Chondrocyte (in vitro differentiated cells): ENCODE results near the gene DDN. TPM values are rescaled to one million over a fixed set of nuclear protein-coding genes. Genes with fewer than 3 reads are reported as not detected.

ENCODE experiments used
- DNase-seq: peaks from one replicate; pipeline ENCODE4 v3.0.0; 2021; ENCODE audit warnings: mixed read lengths, low spot score
- H3K27ac Mint-ChIP-seq: one replicate; pipeline ENCODE4 v1.8.0; 2021; ENCODE audit warnings: mild to moderate bottlenecking, moderate library complexity, mixed read lengths; ENCODE audit not compliant: unreplicated experiment
- H3K27me3 Mint-ChIP-seq: 2 replicates; pipeline ENCODE4 v1.8.0; 2021; ENCODE audit warnings: low read depth, mixed read lengths
- H3K36me3 Mint-ChIP-seq: 2 replicates; pipeline ENCODE4 v1.8.0; 2021; ENCODE audit warnings: low read depth, mixed read lengths
- H3K4me1 Mint-ChIP-seq: 2 replicates; pipeline ENCODE4 v1.8.0; 2021; ENCODE audit warnings: low read depth, mild to moderate bottlenecking, mixed read lengths
- H3K4me3 Mint-ChIP-seq: one replicate; pipeline ENCODE4 v1.8.0; 2021; ENCODE audit warnings: mild to moderate bottlenecking, moderate library complexity, mixed read lengths; ENCODE audit not compliant: unreplicated experiment
- H3K9me3 Mint-ChIP-seq: 2 replicates; pipeline ENCODE4 v1.8.0; 2021; ENCODE audit warnings: low read depth, mixed read lengths
- CTCF ChIP-seq: fragments of 200-600 bp; sonication (generic); IDR thresholded peaks from 2 replicates; pipeline ENCODE4 v1.5.0; 2021; ENCODE audit warnings: antibody characterized with exemption, mild to moderate bottlenecking, moderate library complexity
- total RNA-seq: library from RNA; stranded (reverse); gene quantifications from 3 replicates; pipeline ENCODE4 v1.2.1, GENCODE V29; 2021

The DDN gene
- total RNA-seq, 1 donor from 2014 or later: 0.72 TPM

DNA sequence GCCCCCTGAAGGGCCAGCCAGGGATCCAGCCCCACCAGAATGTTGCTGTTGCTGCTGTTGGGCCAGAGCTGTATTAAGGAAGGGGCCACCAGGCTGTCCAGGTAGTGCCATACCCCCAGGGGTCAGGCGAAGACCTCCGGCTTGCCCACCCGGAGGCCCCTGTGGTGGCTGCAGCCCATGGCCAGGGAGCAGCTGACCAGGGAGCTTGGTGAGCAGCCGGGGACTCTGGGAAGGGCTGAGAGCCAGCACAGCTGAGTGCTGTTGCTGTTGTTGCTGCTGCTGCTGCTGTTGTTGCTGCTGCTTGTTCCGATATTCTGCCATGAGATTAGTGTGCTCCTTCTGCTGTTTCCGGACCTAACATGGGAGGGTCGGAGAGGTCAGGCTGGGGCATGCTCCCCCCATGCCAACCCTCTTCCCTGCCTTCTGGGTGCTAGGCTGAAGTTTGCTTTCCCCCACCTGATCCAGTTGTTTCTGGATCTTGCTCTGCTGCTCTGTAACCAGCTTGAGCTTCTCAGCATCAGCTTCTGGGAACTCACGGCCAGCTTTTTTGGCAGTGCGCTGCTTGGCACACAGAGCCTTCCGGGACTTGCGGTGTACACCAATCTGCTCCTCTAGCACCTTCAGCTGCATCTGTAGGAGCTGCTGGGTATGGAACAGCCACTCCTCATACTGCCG lies 34.6 kb upstream of the DDN start:
- peaks cover 28% of the 10 kb centered on the region for H3K36me3 Mint-ChIP-seq
- DNase-seq: peak; percentile 44
- no peak overlapping the region for H3K27ac Mint-ChIP-seq
- no peak for TF ChIP-seq CTCF
- H3K4me3 Mint-ChIP-seq: no peak overlapping the region
- no peaks in the 10 kb centered on the region for H3K9me3 Mint-ChIP-seq
- H3K27me3 Mint-ChIP-seq: no peaks in the 10 kb centered on the region
- H3K4me1 Mint-ChIP-seq: no peaks in the 10 kb centered on the region

DNA sequence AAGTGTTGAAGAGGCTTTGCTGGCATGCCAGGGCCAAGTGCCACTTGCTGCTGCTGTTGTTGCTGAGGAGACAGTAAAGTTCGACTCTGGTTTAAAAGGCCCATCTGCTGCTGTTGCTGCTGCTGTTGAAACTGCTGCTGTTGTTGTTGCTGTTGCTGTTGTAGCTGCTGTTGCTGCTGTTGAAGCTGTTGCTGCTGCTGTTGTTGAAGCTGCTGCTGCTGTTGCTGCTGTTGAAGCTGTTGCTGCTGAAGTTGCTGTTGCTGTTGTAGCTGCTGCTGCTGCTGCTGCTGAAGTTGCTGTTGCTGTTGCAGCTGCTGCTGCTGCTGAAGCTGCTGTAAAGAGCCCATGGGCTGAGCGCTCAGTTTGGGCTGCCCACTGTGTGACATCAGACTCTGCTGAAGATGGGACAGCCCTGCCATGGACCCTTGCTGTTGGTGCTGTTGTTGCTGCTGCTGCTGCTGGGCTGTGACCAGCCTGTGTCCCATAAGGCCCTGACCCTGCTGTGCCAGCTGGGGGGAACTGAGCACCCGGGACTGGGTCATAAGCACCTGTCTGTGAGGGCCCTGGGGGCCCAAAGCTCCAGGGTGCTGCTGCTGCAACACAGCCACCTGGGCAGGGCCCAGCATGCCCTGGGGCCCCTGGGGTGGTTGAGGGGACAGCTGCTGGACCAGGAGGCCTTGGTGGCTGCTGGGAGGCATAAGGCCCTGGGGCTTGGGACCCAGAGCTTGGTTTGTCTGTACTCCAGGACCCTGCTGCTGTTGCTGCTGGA lies 33.7 kb upstream of the DDN start:
- H3K4me3 Mint-ChIP-seq: no peak overlapping the region
- H3K4me1 Mint-ChIP-seq: no peaks in the 10 kb centered on the region
- H3K36me3 Mint-ChIP-seq: peaks cover 28% of the 10 kb centered on the region
- no peak for DNase-seq
- no peak for TF ChIP-seq CTCF
- H3K27ac Mint-ChIP-seq: no peak overlapping the region
- H3K27me3 Mint-ChIP-seq: no peaks in the 10 kb centered on the region
- no peaks in the 10 kb centered on the region for H3K9me3 Mint-ChIP-seq

- Mint-ChIP-seq H3K4me1 (no peaks in the 10 kb centered on the region), H3K36me3 (peaks cover 30% of the 10 kb centered on the region), H3K27ac (no peak overlapping the region), H3K27me3 (no peaks in the 10 kb centered on the region), H3K9me3 (no peaks in the 10 kb centered on the region), H3K4me3 (no peak overlapping the region)
- no peak for DNase-seq
- TF ChIP-seq CTCF: no peak
Measured at GRCh38 chr12:49032276-49032675, 33.1 kb upstream of the DDN start.

GRCh38 chr12:49031573-49032161 lies 32.5 kb upstream of the DDN start:
- H3K27me3 Mint-ChIP-seq: no peaks in the 10 kb centered on the region
- TF ChIP-seq CTCF: no peak
- no peak overlapping the region for H3K4me3 Mint-ChIP-seq
- no peaks in the 10 kb centered on the region for H3K4me1 Mint-ChIP-seq
- no peak overlapping the region for H3K27ac Mint-ChIP-seq
- H3K9me3 Mint-ChIP-seq: no peaks in the 10 kb centered on the region
- DNase-seq: peak; percentile 81
- peaks cover 30% of the 10 kb centered on the region for H3K36me3 Mint-ChIP-seq

DNA sequence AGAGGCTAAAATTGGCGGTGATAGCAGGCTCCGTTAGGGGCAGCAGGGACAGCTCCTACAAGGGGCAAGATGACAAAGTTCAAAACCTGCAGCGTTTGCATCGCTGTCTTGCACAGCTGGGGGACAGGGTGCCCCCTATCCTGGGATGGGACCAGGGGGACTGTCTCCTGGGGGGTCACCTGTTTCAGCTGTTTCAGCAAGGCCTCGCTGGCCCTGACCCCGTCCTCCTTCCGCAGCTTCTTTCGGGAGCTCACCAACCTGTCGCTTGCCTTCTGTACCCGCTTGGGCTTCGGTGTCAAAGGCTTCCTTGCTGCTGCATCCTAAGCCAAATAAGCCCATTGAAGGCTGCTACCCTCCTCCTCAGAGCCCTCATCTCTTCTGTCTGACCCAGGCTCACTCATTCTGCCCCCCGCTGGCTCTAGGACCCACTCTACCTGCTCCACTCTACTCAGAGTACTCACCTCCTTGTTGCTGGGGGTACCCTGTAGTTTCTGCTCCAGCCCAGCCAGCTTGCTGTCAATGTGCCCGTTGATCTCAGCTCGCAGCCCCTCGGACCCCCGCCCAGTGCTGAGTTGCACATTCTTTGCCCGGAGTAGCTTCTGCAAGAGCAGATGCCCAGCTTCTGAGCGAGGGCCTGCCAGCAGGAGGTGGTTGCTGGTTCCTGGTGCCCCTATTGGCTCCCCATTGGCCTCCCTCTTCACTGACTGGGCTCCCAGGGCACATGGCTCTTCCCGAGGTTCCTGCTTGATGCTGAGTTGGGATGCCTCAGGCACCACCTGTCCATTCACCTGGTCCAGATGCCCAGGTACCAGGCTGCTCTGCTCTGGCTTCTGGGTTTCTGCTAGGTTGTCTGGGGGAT lies 31.8 kb upstream of the DDN start:
- DNase-seq: peak; percentile 85
- Mint-ChIP-seq H3K27ac (no peak overlapping the region), H3K36me3 (peaks cover 29% of the 10 kb centered on the region), H3K27me3 (no peaks in the 10 kb centered on the region), H3K4me1 (no peaks in the 10 kb centered on the region), H3K9me3 (no peaks in the 10 kb centered on the region), H3K4me3 (no peak overlapping the region)
- no peak for TF ChIP-seq CTCF
